Aorta (tissue), 5 donors: Measurements from ENCODE around the gene CDC42EP5. TPM values are rescaled to one million over a fixed set of nuclear protein-coding genes. Genes with fewer than 3 reads are reported as not detected.
"Not testable (repeated sequence)": the region's sequence is repeated elsewhere in the genome, so short reads cannot be mapped to it uniquely, and the experiment has no call there.

Source experiments
- ATAC-seq: fragments of 200-7000 bp; cut with Tn5 transposase; one replicate; pipeline ENCODE4 v1.9.1; 2022; ENCODE audit warnings: moderate library complexity; ENCODE audit not compliant: low FRiP score
- DNase-seq, 2 donors: peaks; one replicate each; pipeline ENCODE4 v3.0.0-alpha.2; 2020
- H3K27ac ChIP-seq, 2 donors: one replicate each; pipeline ENCODE4 v1.5.1; 2013; ENCODE audit warnings: low read length in 2 of 2, mild to moderate bottlenecking in 2 of 2, moderate library complexity in 2 of 2, control low read depth in 1 of 2, inconsistent platforms in 1 of 2, low read depth in 1 of 2
- H3K27me3 ChIP-seq, 2 donors: one replicate each; pipeline ENCODE4 v1.6.1; 2013; ENCODE audit warnings: control low read depth in 1 of 2, low read length in 1 of 2, mild to moderate bottlenecking in 1 of 2, moderate library complexity in 1 of 2; ENCODE audit not compliant: insufficient read depth in 2 of 2, control insufficient read depth in 1 of 2
- H3K36me3 ChIP-seq, 2 donors: one replicate each; pipeline ENCODE4 v1.6.1; 2013; ENCODE audit warnings: control low read depth in 1 of 2, low read length in 1 of 2, mild to moderate bottlenecking in 1 of 2; ENCODE audit not compliant: insufficient read depth in 2 of 2, control insufficient read depth in 1 of 2
- H3K4me1 ChIP-seq, 2 donors: one replicate each; pipeline ENCODE4 v1.6.1; 2013; ENCODE audit warnings: low read length in 2 of 2, control low read depth in 1 of 2, mild to moderate bottlenecking in 1 of 2, moderate library complexity in 1 of 2; ENCODE audit not compliant: insufficient read depth in 2 of 2, control insufficient read depth in 1 of 2
- H3K4me3 ChIP-seq, 2 donors: one replicate each; pipeline ENCODE4 v1.5.1; 2013; ENCODE audit warnings: low read length in 2 of 2, control low read depth in 1 of 2, mild to moderate bottlenecking in 1 of 2
- H3K9me3 ChIP-seq: one replicate; pipeline ENCODE4 v1.6.1; 2013; ENCODE audit warnings: mild to moderate bottlenecking, low read length; ENCODE audit not compliant: control insufficient read depth
- WGBS, 2 donors: extraction: QIAGEN DNeasy Blood & Tissue Kit; methylation state at CpG; one replicate each; pipeline ENCODE4 v1.1.7; 2013; 5-methylcytosine and 5-hydroxymethylcytosine counted together
- intact Hi-C, 2 donors: fragments of 100-400 bp; cut with DNase I; formaldehyde crosslinking; loops; one replicate each; pipeline versions ENCODE4 v1.14.2 to v1.15.0; 2022
- polyA plus RNA-seq, 2 donors: library from polyadenylated mRNA; stranded (reverse); fragments of 200-250 nt; gene quantifications; one replicate each; pipeline ENCODE4 v1.2.3, GENCODE V29; 2013
- total RNA-seq, 2 donors: library from RNA; stranded (reverse); fragmentation: NEBNext Ultra II Directional; extraction: Animal tissue kit (Norgen Biotek cat#: 25700); gene quantifications; one replicate each; pipeline ENCODE4 v1.2.1, GENCODE V29; 2021
- donor health status: healthy with polysubstance abuse.
- donor health status: Bipolar disorder and iron deficiency.
- donor health status: DM: no; HTN: no; CAD: no.
- donor health status: DM: no; HTN: no; CAD: no.
- donor health status: DM: yes; HTN: yes; CAD: no.

The CDC42EP5 gene
- total and polyA plus RNA-seq, 4 donors, result 40.4 to 55.2 (median 48.9) TPM

GRCh38 chr19:54508487-54508886, 35.4 kb upstream of the CDC42EP5 start:
- H3K27me3 ChIP-seq, H3K36me3 ChIP-seq, H3K27ac ChIP-seq, H3K9me3 ChIP-seq, DNase-seq, H3K4me1 ChIP-seq, H3K4me3 ChIP-seq, intact Hi-C loops: not testable (repeated sequence)
- ATAC-seq, result peak; percentile 6
- 64 to 75% methylated on average over 2 of the region's 3 CpGs for WGBS, 2 donors

GRCh38 chr19:54507824-54508223, 34.7 kb upstream of the CDC42EP5 start:
- WGBS, 2 donors, result 28 to 43% methylated on average over 12 of the region's 12 CpGs
- intact Hi-C loops, result no loop called here
- no peaks in the 10 kb centered on the region for H3K36me3 ChIP-seq
- H3K27me3 ChIP-seq, result no peaks in the 10 kb centered on the region
- no peak overlapping the region for H3K4me3 ChIP-seq
- ATAC-seq (no peak), DNase-seq (no peak)
- no peaks in the 10 kb centered on the region for H3K4me1 ChIP-seq
- H3K9me3 ChIP-seq, result peaks cover 1% of the 10 kb centered on the region
- H3K27ac ChIP-seq, result no peak overlapping the region

GRCh38 chr19:54507038-54507717, 34.1 kb upstream of the CDC42EP5 start:
- H3K4me3 ChIP-seq, H3K27me3 ChIP-seq, H3K9me3 ChIP-seq, intact Hi-C loops, H3K4me1 ChIP-seq, H3K27ac ChIP-seq, H3K36me3 ChIP-seq, DNase-seq: not testable (repeated sequence)
- WGBS, 2 donors, result 64 to 67% methylated on average over 6 to 11 of the region's 15 CpGs
- ATAC-seq, result peak; percentile 34

- intact Hi-C loops, result no loop called here
- no peak overlapping the region for H3K4me3 ChIP-seq
- no peak for ATAC-seq
- WGBS, 2 donors, result 64 to 73% methylated on average over 10 of the region's 10 CpGs
- H3K36me3 ChIP-seq, result no peaks in the 10 kb centered on the region
- H3K27me3 ChIP-seq, result no peaks in the 10 kb centered on the region
- no peak overlapping the region for H3K27ac ChIP-seq
- H3K4me1 ChIP-seq, result no peaks in the 10 kb centered on the region
- DNase-seq, result no peak
- peaks cover 1% of the 10 kb centered on the region for H3K9me3 ChIP-seq
These were observed 33.0 kb upstream of the CDC42EP5 start for GRCh38 chr19:54506079-54506478.

- WGBS, 2 donors, result 79 to 85% methylated on average over 4 of the region's 4 CpGs
- H3K4me3 ChIP-seq, DNase-seq, H3K27ac ChIP-seq, H3K27me3 ChIP-seq, H3K36me3 ChIP-seq, ATAC-seq, H3K9me3 ChIP-seq, intact Hi-C loops, H3K4me1 ChIP-seq: not testable (repeated sequence)
These were observed 32.4 kb upstream of the CDC42EP5 start for GRCh38 chr19:54505542-54505941.

GRCh38 chr19:54502518-54503048, 29.5 kb upstream of the CDC42EP5 start, which contains the start of gene LAIR2:
Gene LAIR2 (plus strand): TSS chr19:54502831. CDS start chr19:54502919, 88 bp downstream.
- DNase-seq, result no peak
- Histone ChIP-seq H3K4me3 (no peak within 1 kb of the TSS), H3K4me1 (no peaks in the 10 kb centered on the region), H3K9me3 (peaks cover 1% of the 10 kb centered on the region), H3K27me3 (no peaks in the 10 kb centered on the region), H3K27ac (no peak within 1 kb of the TSS), H3K36me3 (no peaks in the 10 kb centered on the region)
- intact Hi-C loops, result no loop called here
- WGBS, 2 donors, result 75 to 78% methylated on average over 14 of the region's 14 CpGs
- no peak for ATAC-seq

- H3K27me3 ChIP-seq, H3K9me3 ChIP-seq, ATAC-seq, intact Hi-C loops, H3K27ac ChIP-seq, H3K4me1 ChIP-seq, H3K36me3 ChIP-seq, DNase-seq, H3K4me3 ChIP-seq: not testable (repeated sequence)
- 78 to 79% methylated on average over 9 of the region's 9 CpGs for WGBS, 2 donors
These were observed 25.3 kb upstream of the CDC42EP5 start for GRCh38 chr19:54498451-54498772.

- ATAC-seq, result not testable (repeated sequence)
These were observed 24.8 kb upstream of the CDC42EP5 start for GRCh38 chr19:54497747-54498450.

GRCh38 chr19:54495284-54495683, 22.2 kb upstream of the CDC42EP5 start:
- H3K9me3 ChIP-seq, H3K4me3 ChIP-seq, H3K27ac ChIP-seq, H3K36me3 ChIP-seq, intact Hi-C loops, H3K27me3 ChIP-seq, H3K4me1 ChIP-seq, DNase-seq, ATAC-seq: not testable (repeated sequence)
- 75 to 83% methylated on average over 5 of the region's 5 CpGs for WGBS, 2 donors

More at GRCh38 chr19:54497747-54498450, 24.8 kb upstream of the CDC42EP5 start:
- H3K4me1 ChIP-seq, H3K9me3 ChIP-seq, H3K36me3 ChIP-seq, H3K4me3 ChIP-seq, H3K27ac ChIP-seq, intact Hi-C loops, H3K27me3 ChIP-seq, DNase-seq: not testable (repeated sequence)
- 73 to 79% methylated on average over 9 of the region's 15 CpGs for WGBS, 2 donors
